HG02981 (cell line): ENCODE measurements around the gene STPG2.
"Not testable (repeated sequence)": the region's sequence is repeated elsewhere in the genome, so short reads cannot be mapped to it uniquely, and the experiment has no call there.

ENCODE experiments used
- ATAC-seq: cut with Tn5 transposase; IDR thresholded peaks from one replicate; pipeline ENCODE4 v1.9.1; 2021; ENCODE audit warnings: mild to moderate bottlenecking, moderate library complexity; ENCODE audit not compliant: unreplicated experiment

The STPG2 gene

DNA sequence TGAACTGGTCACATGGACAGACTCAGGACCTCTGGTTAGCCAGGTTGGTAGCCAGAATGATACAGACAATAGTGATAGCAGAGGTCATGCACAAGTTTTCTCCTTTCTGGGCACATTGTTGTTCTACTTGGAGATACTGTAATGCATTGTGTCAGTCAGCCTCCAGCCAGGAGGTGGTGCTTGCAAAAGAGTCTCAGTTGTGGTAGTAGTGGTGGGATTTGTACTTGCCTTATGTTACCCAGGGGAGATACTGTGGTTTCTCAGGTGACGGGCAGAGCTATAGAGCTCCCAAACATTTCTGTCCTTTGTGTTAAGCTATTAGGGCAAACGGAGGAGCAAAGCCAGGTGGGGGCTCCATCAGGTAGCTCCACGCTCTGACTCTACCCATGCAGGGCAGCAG lies 190.5 kb downstream of the STPG2 start:
- no peak for ATAC-seq

DNA sequence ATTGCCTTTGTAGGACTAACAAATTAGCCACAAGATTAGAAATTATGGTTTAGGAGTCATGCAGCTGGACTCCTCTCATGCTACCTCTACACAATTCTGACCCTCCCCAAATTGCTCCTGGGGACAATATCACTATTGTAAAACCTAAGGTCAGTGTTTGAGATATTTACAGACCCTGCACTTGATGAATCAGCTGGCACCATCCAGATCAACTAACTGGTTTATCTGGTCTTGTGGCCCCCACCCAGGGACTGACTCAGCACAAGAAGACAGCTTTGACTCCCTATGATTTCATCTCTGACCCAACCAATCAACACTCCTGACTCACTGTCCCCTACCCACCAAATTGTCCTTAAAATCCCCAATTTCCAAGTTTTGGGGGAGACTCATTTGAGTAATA lies 192.4 kb downstream of the STPG2 start:
- ATAC-seq, result no peak

DNA sequence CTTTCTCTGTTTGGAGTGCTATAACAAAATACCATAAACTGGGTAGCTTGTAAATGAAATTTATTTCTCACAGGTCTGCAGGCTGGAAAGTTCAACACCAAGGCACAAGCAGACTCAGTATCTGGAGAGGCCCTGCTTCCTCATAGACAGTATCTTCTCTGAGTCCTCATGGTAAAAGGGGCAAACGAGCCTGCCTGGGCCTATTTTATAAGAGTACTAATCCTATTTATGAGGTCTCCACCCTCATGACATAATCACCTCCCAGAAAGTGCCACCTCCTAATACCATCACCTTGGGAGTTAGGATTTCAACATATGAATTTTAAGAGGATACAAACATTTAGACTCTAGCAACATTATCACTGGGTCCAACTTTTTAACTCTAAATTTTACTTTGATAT lies 200.3 kb downstream of the STPG2 start:
- ATAC-seq, result no peak

DNA sequence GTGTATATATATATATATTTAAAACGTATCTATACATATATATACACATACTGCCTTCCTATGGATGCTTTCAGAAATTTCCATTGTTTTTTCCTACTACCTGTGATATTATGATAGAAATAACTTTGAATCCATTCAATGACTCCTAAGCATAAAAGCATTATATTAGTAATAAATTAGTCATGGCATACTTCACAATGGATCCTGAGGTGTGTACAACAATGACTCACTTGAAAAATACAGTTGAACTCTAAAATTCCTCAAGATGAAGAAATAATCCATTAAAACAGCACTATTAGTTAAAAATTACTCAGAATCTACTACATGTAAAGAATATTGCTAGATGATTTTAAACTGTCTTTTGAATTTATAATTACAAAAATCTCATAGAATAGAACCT lies 201.1 kb downstream of the STPG2 start:
- ATAC-seq, result no peak

DNA sequence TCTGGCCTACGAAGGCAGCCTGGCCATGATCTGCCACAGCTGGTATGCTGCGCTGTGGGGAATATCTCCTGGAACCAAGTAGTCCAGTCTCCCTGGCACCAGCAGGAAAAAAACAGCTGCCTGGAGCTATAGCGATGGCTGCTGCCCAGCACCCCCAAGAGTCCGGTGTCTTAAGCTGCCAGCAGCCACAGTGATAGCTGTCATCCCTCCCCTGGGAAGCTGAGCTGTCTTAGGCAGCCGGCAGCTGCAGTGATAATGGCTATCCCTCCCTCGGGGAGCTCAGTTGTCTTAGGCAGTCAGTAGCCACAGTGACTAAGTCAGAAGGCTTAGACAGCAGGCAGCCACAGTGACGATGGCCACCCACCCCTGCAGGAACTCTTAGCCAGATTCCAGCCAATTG lies 205.1 kb downstream of the STPG2 start:
- ATAC-seq, result no peak

DNA sequence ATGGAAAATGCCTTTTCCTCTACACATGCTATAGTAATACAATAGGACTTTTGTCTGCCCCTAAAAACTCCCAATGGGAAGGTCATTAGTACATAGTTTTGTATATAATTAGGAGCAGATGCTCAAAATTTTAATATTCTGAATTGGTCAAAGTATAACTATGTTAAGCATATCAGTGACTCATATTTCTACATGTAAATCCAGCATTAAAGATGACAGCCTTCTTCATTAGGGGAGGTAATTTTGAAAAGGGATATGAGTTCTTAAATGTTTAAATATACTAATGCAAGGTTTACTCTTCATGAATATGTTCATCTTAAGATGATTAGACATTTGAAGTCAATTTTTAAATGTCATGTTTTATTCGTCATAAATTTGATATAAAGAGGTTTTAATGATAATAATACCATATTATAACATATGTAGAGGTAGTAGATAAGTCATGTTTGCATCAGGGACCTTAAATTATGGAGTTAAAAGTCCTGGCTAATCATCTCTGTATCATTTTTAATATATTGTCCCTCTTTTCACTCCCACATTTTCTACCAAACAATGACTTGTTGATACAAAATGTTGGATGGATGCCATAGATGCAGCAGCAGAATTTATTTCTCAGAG lies 218.8 kb downstream of the STPG2 start:
- ATAC-seq, result no peak

DNA sequence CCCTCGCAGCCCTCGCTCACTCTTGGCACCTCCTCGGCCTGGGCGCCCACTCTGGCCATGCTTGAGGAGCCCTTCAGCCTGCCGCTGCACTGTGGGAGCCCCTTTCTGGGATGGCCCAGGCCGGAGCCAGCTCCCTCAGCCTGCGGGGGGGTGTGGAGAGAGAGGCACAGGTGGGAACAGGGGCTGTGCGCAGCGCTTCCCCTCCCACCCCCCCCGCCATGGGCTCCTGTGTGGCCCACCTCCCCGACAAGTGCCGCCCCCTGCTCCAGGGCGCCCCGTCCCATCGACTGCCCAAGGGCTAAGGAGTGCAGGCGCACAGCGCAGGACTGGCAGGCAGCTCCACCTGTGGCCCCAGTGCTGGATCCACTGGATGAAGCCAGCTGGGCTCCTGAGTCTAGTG lies 220.2 kb downstream of the STPG2 start:
- no peak for ATAC-seq

DNA sequence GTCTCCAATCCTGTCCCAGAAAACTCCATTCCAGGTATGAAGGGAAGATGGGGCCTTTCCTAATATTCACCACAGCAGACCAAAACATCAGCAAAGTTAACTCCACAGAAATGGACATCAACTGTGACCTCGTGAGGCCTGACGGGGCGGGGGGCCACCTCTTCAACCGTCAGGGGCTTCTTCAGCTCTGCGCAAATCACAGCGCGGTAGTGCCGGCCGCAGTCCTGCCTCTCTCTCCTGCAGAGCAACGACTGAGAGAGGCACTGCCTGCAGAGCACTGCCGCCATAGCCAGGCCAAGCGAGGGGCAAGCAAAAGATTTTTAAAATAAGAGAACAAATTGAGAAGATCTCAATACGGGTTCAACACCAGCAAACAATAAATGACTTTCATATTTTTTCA lies 226.2 kb downstream of the STPG2 start:
- ATAC-seq, result no peak

DNA sequence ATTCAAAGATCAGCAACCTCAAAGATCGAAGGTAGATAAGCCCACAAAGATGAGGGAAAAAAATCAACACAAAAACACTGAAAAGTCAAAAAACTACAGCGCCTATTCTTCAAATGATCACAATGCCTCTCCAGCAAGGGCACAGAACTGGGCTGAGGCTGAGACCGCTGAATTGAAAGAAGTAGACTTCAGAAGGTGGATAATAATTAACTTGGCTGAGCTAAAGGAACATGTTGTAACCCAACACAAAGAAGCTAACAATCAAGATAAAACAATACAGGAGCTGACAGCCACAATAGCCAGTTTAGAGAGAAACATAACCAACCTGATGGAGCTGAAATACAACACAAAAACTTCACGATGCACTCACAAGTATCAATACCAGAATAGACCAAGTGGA lies 231.1 kb downstream of the STPG2 start:
- ATAC-seq, result no peak

DNA sequence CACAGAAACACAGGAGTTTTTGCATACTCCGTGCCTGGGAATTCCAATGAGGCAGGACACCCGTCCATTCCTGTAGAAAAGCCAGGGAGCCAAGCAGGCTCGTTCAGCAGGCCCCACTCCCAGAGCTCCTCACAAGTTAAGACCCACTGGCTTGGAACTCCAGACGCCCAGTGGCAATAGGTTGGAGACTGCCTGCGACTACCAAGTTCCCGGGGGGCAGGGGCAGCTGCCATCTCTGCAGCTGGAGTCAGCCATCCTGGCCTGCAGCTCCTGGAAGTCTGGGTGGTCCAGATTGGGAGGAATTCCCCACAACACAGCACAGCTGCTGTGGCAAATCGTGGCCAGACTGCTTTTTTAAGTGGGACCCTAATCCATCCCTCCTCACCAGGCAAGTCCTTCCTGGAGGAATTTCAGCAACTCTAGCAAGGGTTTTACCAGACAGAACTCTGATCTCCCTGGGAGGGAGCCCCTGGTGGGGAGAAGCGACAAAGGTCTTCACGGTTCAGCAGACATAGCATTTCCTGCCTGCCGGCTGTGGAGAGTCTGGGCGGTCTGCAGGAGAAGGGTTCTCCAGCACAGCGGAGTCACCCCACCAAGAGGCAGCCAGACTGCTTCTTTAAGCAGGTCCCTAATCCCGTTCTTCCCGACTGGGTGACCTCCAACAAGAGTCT lies 231.9 kb downstream of the STPG2 start:
- ATAC-seq, result no peak

DNA sequence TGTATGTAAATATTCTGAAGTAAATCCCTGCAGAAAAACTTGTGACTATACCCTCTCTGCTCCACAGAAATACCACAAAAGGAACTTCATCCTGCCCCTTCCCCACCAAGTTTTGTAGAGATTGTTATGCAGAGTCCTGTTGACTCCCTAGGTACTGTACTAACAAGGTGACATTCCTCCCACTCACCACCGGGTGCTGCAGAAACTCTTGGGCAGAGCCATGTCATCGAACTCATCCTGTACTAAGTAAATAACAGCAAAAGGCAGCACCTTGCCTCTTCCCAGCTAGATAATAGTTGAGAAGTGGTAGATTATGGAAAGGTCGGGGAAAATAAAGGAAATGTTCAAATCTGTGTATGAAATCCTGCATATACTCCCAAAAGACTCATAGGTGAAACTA lies 233.3 kb downstream of the STPG2 start:
- no peak for ATAC-seq

DNA sequence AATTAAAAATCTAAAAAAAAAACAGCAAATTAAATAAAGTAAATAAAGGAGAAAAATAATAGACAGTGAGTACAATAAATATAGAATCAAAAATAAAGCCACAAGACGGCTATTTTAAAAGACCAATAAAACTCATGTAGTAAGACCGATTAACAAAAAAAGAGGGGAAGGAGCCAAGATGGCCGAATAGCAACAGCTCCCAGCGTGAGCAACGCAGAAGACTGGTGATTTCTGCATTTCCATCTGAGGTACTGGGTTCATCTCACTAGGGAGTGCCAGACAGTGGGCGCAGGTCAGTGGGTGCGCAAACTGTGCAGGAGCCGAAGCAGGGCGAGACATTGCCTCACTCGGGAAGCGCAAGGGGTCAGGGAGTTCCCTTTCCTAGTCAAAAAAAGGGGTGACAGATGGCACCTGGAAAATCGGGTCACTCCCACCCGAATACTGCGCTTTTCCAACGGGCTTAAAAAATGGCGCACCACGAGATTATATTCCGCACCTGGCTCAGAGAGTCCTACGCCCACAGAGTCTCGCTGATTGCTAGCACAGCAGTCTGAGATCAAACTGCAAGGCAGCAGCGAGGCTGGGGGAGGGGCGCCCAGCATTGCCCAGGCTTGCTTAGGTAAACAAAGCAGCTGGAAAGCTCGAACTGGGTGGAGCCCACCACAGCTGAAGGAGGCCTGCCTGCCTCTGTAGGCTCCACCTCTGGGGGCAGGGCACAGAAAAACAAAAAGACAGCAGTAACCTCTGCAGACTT lies 239.7 kb downstream of the STPG2 start:
- ATAC-seq, result not testable (repeated sequence)

DNA sequence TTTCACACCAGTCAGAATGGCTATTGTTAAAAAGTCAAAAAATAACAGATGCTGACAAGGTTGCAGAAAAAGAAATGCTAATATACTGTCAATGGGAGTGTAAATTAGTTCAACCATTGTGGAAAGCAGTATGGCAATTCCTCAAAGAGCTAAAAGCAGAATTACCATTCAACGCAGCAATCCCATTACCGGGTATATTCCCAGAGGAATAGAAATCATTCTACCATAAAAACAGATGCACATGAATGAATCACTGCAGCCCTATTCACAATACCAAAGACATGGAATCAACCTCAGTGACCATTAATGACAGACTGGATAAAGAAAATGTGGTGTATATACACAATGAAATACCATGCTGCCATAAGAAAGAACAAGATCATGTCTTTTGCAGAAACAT lies 243.0 kb downstream of the STPG2 start:
- ATAC-seq, result no peak

DNA sequence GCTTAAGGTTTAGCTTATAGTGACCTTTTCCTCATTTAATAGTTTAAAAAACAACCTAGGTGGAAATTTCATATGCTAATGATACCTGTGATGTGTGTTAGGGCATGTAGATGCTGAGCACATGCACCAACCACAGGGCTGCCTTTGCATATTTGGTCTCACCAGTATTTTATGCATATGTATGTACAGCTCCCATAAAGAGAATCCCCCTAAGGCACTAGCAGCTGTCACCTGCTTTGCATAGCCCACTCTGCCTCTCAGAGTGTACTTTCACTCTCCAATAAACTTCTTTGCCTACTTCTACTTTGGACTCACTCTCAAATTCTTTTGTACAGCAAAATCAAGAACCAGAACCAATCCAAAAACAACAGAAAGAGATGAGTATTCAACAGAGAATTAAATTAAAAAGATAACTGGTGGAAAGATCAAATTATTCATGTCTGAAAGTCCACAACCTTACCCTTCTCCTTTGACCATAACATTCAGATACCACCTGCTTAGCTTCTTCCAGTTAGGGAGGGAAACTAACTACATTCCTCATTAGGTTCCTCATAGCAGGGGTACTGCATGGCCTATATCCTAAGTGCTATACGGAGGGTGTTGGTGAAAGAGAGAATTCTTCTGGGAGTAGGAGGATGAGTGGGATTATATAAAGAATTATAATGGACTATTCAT lies 250.5 kb downstream of the STPG2 start:
- no peak for ATAC-seq

DNA sequence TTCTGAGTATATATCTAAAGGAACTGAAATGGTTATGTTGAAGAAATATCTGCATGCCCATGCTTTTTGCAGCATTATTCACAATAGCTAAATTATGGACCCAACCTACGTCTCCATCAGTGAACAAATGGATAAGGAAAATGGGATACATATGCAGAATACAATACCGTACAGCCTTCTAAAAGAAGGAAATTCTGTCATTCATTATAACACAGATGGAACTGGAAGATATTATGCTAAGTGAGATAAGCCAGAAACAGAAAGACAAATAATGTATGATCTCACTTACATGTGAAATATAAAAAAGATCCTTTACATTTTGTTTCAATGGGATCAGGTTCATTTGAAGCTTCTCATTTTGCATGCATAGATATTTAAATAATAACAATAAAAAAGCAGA lies 263.3 kb downstream of the STPG2 start:
- no peak for ATAC-seq

DNA sequence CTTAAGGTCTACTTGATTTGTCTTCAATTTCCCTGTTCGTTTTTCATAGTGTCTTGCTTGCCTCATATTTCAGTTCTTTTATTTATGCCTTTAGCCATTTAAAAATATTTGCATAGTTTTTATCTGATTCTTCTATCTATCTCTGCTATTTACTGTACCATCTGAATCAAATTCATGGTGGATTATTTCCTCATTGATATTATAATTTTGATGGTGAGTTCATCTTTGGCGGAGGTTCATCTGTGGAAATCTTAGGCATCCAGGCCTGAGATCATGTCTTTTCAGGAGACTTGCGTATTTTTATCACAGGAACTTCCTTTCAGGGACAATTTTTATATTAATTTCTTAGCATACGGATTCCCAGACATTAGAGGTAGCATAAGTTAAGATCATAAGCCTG lies 275.2 kb downstream of the STPG2 start:
- ATAC-seq, result no peak

DNA sequence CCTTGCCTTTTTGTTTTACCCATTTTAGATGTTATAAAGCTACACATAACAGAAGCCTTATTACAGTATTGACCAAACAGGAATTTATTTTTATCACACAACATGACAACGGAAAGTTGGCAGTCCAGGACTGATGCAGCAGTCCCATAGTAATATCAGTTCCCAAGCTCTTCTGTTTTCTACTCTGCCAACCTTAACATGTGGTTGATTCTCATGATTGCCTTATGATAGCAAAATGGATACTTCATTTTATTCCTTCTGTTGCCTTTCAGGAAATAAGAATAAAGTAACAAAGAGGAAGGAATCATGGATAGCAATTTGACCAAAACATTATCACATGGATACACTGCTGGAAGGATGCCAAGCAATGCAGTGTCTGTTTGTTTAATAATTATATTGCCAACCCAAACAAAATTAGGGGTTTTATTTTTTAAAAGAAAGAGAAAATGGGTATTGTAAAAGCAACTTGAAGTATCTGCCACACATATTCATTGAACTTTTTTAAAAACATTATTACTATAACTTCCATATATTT lies 275.7 kb downstream of the STPG2 start:
- no peak for ATAC-seq

DNA sequence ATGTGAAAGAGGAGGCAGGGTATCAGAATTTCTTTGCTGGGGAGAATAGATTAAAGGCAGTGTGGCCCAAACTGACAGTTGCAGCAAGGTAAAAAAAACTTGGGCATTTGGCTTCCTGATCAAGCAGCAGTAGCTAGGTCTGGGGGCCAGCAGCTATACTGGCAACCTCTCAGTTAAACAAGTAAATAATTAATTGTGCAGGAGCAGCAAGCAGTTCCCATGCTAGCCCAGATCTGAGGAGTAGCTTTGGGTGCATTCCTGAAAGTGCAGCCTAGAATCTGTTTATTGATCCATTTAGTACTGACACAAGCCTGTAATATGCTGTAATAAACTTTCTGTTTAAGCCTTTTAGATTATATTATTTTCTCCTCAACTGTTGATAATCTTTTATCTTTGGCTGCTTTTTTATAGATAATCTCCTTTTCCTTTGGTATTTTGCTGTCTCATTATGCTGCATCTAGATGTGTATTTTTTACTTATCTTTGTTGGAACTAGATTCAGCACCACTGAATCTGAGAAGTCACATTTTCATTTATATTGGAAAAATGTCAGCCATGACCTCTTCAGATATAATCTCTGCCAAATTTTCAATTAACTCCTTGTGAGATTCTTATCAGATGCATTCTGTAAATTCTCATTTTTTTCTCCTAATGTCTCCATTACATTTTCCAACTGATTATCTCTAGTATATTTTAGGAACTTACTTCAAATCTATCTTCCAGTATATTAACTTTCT lies 276.3 kb downstream of the STPG2 start:
- ATAC-seq, result no peak

DNA sequence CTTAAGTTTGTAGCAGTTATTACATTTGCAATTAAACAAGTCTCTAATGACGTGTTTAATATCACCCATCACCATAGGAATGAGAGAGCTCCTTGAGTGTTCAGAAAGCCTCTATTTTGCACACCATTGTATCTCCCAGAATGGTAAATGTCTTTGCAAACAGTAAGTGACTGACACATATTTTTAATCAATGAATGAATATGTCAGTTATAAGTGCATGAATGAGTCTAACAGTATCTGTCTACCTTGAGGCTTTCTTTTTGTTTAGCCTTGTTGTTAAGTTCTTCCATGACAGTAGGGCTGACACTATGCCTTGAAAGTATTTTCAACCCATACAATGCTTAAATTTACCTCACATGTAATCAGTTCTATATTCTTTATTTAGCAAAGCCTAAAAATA lies 292.2 kb downstream of the STPG2 start:
- no peak for ATAC-seq

DNA sequence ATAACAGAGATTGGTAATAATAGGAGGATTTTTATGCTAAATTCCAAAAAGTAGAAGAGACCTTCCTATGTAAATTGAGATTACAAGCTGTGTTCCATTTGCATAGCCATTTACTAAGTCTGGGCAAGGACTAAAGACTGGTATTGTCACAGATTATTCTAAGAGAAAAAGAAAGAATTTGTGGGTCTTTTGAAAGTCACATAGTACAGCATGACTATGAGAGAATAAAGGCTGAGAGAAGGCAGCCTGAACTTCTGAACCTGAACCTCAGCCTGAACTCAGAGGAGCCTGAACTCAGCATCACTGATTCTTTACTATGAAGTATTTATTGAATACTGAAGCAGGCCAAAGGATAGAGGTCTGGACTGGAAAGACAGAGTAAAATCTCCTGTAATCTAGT lies 297.5 kb downstream of the STPG2 start:
- ATAC-seq, result no peak

DNA sequence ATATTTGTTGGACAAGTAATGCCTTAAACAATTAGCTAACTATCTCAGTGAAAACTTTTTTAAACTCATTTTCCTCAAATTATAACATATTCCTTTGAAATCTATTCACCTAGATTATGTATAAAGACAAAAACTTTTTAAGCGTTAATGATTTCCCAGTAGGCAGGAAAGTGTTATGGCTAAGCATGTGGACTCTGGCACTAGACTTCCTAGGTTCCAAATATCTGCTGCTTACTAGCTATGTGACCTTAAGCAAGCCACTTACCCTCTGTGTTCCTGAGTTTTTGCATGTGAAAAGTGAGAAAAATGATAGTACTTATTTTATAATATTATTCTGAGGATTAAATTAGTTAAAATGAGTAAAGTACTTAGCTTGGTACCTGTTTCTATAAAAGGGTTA lies 301.8 kb downstream of the STPG2 start:
- ATAC-seq, result no peak
